ENCODE data around the gene CDK14. TPM values are rescaled to one million over a fixed set of nuclear protein-coding genes. Genes with fewer than 3 reads are reported as not detected.

The CDK14 gene
- total RNA-seq, 4 donors from 2014 or later, result 3.5 to 5.1 (median 3.9) TPM

DNA sequence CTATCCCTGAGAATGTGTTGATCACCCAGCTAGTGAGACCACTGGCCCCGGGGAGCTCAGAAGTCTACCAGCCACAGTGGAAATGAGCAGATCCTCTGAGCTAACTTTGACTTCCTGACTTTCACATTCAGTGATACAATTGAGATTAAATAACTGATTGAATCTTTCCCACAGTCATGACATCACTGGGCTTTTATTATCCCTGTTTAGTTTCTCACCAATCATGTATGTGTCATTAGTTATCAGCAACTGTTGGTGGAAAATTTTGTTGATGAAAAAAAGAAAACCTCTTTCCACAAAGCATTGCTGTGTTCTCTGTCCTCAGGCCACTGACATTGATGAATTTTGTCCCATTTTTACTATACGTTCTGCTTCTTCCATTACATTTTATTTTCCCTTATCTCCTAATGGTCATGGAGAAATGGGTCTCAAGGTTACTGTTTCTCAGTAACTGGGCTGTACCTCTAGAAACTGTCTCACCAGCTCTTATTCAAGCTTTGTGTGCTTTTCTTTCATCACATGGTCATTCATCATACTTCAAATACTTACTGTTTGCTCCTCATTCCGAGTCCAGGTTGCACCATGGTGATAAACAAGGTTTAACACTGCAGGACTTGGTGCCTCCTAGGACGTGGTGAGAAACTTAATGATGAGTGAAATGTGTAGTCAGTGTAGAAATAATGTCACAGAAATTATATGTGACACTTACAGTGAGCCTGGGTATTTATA is 304.7 kb downstream of the CDK14 start:
- DNase-seq (ENCODE audit: low spot score in 2 of 2), result no peak
- TF ChIP-seq CTCF (IDR thresholded peaks at IDR 0.05), result no peak
- no peak for TF ChIP-seq POLR2AphosphoS5 (IDR thresholded peaks at IDR 0.05)
- no peak for TF ChIP-seq EP300 (IDR thresholded peaks at IDR 0.05)
- no peak for TF ChIP-seq POLR2A (IDR thresholded peaks at IDR 0.05)
- no peaks in the 10 kb centered on the region for H3K4me1 ChIP-seq
- 79% methylated on average over 4 of the region's 4 CpGs for WGBS
- H3K27ac ChIP-seq, result no peak overlapping the region
- no peak overlapping the region for H3K4me3 ChIP-seq
- H3K36me3 ChIP-seq, result no peaks in the 10 kb centered on the region
- no peaks in the 10 kb centered on the region for H3K9me3 ChIP-seq
- no peaks in the 10 kb centered on the region for H3K27me3 ChIP-seq

DNA sequence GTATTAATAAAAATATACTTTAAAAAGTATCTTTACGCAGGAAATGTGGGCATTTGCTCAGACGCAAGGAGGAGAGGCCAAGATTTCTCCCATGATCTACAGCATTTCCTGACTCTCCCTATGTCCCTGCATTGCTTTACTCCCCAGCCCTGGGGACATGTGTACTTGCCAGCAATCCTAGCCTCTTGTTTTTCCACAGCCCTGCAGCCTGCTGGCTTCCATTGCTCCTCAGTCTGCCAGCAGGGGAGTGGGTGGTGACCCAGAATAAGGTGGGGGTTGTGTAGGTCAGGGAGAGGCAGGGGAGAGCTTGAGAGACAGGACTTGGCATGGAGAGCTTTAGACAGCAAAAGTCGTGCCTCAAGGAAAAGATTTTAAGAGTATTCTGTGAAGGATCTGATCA is 307.7 kb downstream of the CDK14 start:
- TF ChIP-seq CTCF (IDR thresholded peaks at IDR 0.05) (no peak), EP300 (IDR thresholded peaks at IDR 0.05) (no peak), POLR2A (IDR thresholded peaks at IDR 0.05) (no peak), POLR2AphosphoS5 (IDR thresholded peaks at IDR 0.05) (no peak)
- H3K27ac ChIP-seq, result no peak overlapping the region
- DNase-seq (ENCODE audit: low spot score in 2 of 2), result no peak
- H3K36me3 ChIP-seq, result no peaks in the 10 kb centered on the region
- no peak overlapping the region for H3K4me3 ChIP-seq
- 72% methylated on average over 3 of the region's 3 CpGs for WGBS
- H3K4me1 ChIP-seq, result no peaks in the 10 kb centered on the region
- no peaks in the 10 kb centered on the region for H3K27me3 ChIP-seq
- H3K9me3 ChIP-seq, result no peaks in the 10 kb centered on the region

DNA sequence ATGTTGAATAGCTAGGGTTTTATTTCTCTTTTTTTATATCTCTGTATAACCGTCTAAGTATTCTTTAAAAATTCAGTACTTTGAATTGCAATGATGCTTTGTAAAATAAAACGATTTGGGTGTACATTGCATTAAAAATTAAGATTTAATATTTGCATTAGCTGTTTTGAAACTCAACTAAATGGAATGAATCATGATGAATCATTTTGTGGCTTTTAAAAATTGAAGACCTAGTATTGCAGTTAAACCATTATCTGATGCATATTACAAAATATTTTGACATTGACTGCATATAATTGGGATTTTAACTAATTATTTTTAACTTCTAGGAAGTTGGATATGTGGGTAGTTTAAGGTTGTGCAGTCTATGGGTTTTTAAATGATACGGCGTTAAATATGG is 314.0 kb downstream of the CDK14 start:
- Histone ChIP-seq H3K4me1 (no peaks in the 10 kb centered on the region), H3K36me3 (no peaks in the 10 kb centered on the region), H3K27ac (no peak overlapping the region), H3K4me3 (no peak overlapping the region), H3K9me3 (no peaks in the 10 kb centered on the region), H3K27me3 (no peaks in the 10 kb centered on the region)
- WGBS, result 92% methylated on average over 4 of the region's 4 CpGs
- no peak for DNase-seq (ENCODE audit: low spot score in 2 of 2)
- TF ChIP-seq POLR2A (IDR thresholded peaks at IDR 0.05), result no peak
- no peak for TF ChIP-seq CTCF (IDR thresholded peaks at IDR 0.05)
- no peak for TF ChIP-seq POLR2AphosphoS5 (IDR thresholded peaks at IDR 0.05)
- TF ChIP-seq EP300 (IDR thresholded peaks at IDR 0.05), result no peak

GRCh38 chr7:90916319-90916718 is 320.2 kb downstream of the CDK14 start:
- no peaks in the 10 kb centered on the region for H3K9me3 ChIP-seq
- H3K27ac ChIP-seq, result no peak overlapping the region
- DNase-seq (ENCODE audit: low spot score in 2 of 2), result no peak
- no peak overlapping the region for H3K4me3 ChIP-seq
- H3K36me3 ChIP-seq, result no peaks in the 10 kb centered on the region
- no peaks in the 10 kb centered on the region for H3K27me3 ChIP-seq
- 56% methylated on average over 4 of the region's 4 CpGs for WGBS
- TF ChIP-seq POLR2AphosphoS5 (IDR thresholded peaks at IDR 0.05) (no peak), EP300 (IDR thresholded peaks at IDR 0.05) (no peak), CTCF (IDR thresholded peaks at IDR 0.05) (no peak), POLR2A (IDR thresholded peaks at IDR 0.05) (no peak)
- H3K4me1 ChIP-seq, result no peaks in the 10 kb centered on the region

GRCh38 chr7:90917539-90917938 is 321.4 kb downstream of the CDK14 start:
- TF ChIP-seq POLR2AphosphoS5 (IDR thresholded peaks at IDR 0.05) (no peak), POLR2A (IDR thresholded peaks at IDR 0.05) (no peak), EP300 (IDR thresholded peaks at IDR 0.05) (no peak), CTCF (IDR thresholded peaks at IDR 0.05) (no peak)
- Histone ChIP-seq H3K4me1 (no peaks in the 10 kb centered on the region), H3K36me3 (no peaks in the 10 kb centered on the region), H3K27ac (no peak overlapping the region), H3K9me3 (no peaks in the 10 kb centered on the region), H3K4me3 (no peak overlapping the region), H3K27me3 (no peaks in the 10 kb centered on the region)
- no peak for DNase-seq (ENCODE audit: low spot score in 2 of 2)
- 90% methylated on average over 4 of the region's 4 CpGs for WGBS
